ENCODE measurements around the gene ALG6.
"Not testable (repeated sequence)": the region's sequence is repeated elsewhere in the genome, so short reads cannot be mapped to it uniquely, and the experiment has no call there.

ALG6 gene

DNA sequence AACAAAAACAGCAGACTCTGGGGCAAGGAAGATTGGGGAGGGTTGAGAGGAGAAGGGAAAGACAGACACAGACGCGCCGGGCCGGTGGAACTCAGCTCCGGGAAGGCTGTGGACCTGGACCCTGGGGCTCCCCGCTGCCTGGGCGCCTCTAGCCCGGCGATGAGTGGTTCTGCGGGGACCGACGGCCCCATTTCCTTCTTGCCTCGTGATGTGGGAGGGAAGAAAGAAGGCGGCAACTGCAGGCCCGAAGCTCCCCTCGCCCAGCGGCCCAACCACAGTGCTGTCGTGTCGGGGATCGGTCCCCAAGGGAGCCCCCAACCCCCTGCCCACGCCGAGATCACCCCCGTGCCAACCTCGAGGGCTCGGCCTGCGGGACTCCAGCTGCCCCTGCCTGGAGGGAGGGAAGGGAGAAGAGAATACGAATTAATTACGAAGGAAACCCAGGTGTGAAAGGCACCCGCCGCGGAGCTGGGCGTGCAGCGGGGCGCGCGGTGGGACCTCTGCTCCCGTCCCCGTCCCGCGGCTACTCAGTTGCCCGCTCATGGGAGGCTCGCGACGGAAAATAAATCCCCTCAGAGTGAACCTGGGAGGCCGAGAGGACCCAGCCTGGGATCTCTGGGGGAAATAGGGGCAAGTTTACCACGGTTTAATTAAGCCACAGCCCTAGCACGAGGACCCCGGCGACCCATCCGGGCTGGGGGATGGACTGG lies 37.7 kb upstream of the ALG6 start:
- H3K27me3 ChIP-seq (ENCODE audit: control insufficient read depth, insufficient read depth, low read length), result peaks cover 90% of the 10 kb centered on the region
- peaks cover 40% of the 10 kb centered on the region for H3K4me1 ChIP-seq (ENCODE audit: control insufficient read depth, insufficient read depth, low read length)
- no peak overlapping the region for H3K27ac ChIP-seq (ENCODE audit: low read depth, low read length)
- peak overlapping the region; percentile 41 for H3K9ac ChIP-seq (ENCODE audit: low read length)
- no peaks in the 10 kb centered on the region for H3K36me3 ChIP-seq (ENCODE audit: control insufficient read depth, insufficient read depth, low read length)
- H3K9me3 ChIP-seq (ENCODE audit: control insufficient read depth, insufficient read depth, low read depth, low read length), result no peaks in the 10 kb centered on the region
- H3K4me3 ChIP-seq (ENCODE audit: low read depth, low read length), result peak overlapping the region; percentile 48

DNA sequence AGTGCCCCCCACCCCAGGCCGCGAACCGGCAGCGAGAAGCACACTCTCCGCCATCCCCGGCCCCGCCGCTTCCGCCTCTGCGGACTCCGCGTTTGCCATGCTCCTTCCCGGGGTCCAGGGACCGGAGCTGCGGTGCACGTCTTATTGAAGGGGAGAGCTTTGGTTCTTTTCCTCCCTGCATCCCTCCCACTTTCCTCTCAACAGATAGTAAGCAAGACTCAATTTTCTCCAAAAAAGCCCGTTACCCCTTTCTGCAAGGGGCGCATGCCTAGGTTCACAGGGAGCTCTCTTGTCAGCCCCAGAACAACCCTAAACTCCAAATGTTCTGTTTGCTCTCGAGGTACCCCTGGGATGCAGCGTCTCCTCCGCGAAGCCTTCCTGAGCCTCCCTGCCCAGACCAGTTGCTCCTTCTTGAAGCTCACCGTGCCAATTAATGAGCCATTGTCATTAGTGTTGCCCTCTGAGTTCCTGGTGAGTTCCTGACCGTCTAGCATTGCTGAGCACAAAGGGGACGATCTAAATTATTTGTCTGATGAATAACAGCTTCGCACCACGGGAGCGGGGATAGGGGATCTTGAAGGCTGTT lies 37.0 kb upstream of the ALG6 start:
- Histone ChIP-seq H3K9ac (ENCODE audit: low read length) (peak overlapping the region; percentile 41), H3K4me1 (ENCODE audit: control insufficient read depth, insufficient read depth, low read length) (peaks cover 40% of the 10 kb centered on the region), H3K36me3 (ENCODE audit: control insufficient read depth, insufficient read depth, low read length) (no peaks in the 10 kb centered on the region), H3K27ac (ENCODE audit: low read depth, low read length) (no peak overlapping the region), H3K9me3 (ENCODE audit: control insufficient read depth, insufficient read depth, low read depth, low read length) (no peaks in the 10 kb centered on the region), H3K27me3 (ENCODE audit: control insufficient read depth, insufficient read depth, low read length) (peaks cover 84% of the 10 kb centered on the region), H3K4me3 (ENCODE audit: low read depth, low read length) (peak overlapping the region; percentile 48)

DNA sequence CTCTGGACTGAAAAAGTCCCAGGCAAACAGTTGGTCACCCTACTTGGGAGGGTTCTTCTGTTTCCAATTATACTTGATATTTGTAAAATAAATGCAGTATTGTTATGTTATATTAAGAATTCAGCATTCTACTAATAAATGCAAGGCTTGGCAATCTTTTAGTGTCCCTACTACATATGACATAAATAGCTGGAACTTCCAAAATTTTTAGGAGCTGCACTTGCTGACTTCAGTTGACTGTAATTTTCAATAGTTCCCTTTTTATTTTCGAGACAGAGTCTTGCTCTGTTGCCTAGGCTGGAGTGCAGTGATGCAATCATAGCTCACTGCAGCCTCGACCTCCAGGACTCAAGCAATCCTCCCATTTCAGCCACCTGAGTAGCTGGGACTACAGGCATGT lies 25.0 kb upstream of the ALG6 start:
- no peaks in the 10 kb centered on the region for H3K36me3 ChIP-seq (ENCODE audit: control insufficient read depth, insufficient read depth, low read length)
- no peaks in the 10 kb centered on the region for H3K9me3 ChIP-seq (ENCODE audit: control insufficient read depth, insufficient read depth, low read depth, low read length)
- no peak overlapping the region for H3K9ac ChIP-seq (ENCODE audit: low read length)
- peaks cover 5% of the 10 kb centered on the region; the same call in 1 of the 2 replicates for H3K4me1 ChIP-seq (ENCODE audit: control insufficient read depth, insufficient read depth, low read length)
- H3K27ac ChIP-seq (ENCODE audit: low read depth, low read length), result no peak overlapping the region
- H3K4me3 ChIP-seq (ENCODE audit: low read depth, low read length), result no peak overlapping the region
- no peaks in the 10 kb centered on the region for H3K27me3 ChIP-seq (ENCODE audit: control insufficient read depth, insufficient read depth, low read length)

DNA sequence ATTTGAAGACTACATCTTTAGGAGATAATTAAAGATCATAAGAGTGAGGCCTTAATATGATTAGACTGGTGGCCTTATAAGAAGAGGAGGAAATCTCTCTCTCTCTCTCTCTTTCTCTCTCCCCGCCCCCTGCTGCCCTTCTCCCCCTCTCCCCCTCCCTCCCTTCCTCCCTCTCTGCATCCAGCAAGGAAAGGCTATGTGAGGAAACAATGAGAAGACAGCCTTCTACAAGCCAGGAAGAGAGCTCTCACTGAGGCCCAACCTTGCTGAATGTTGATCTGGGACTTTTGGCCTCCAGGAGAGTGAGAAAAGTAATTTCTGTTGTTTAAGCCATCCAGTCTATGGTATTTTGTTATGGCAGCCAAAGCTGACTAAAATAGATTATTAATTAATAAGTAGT lies 23.5 kb upstream of the ALG6 start:
- no peak overlapping the region for H3K27ac ChIP-seq (ENCODE audit: low read depth, low read length)
- H3K9me3 ChIP-seq (ENCODE audit: control insufficient read depth, insufficient read depth, low read depth, low read length), result no peaks in the 10 kb centered on the region
- no peaks in the 10 kb centered on the region for H3K36me3 ChIP-seq (ENCODE audit: control insufficient read depth, insufficient read depth, low read length)
- H3K4me1 ChIP-seq (ENCODE audit: control insufficient read depth, insufficient read depth, low read length), result peaks cover 5% of the 10 kb centered on the region; the same call in 1 of the 2 replicates
- no peak overlapping the region for H3K4me3 ChIP-seq (ENCODE audit: low read depth, low read length)
- no peaks in the 10 kb centered on the region for H3K27me3 ChIP-seq (ENCODE audit: control insufficient read depth, insufficient read depth, low read length)
- H3K9ac ChIP-seq (ENCODE audit: low read length), result no peak overlapping the region

GRCh38 chr1:63350320-63350719 lies 17.1 kb upstream of the ALG6 start:
- Histone ChIP-seq H3K27ac (ENCODE audit: low read depth, low read length) (no peak overlapping the region), H3K36me3 (ENCODE audit: control insufficient read depth, insufficient read depth, low read length) (no peaks in the 10 kb centered on the region), H3K4me1 (ENCODE audit: control insufficient read depth, insufficient read depth, low read length) (no peaks in the 10 kb centered on the region), H3K9me3 (ENCODE audit: control insufficient read depth, insufficient read depth, low read depth, low read length) (no peaks in the 10 kb centered on the region), H3K9ac (ENCODE audit: low read length) (no peak overlapping the region), H3K27me3 (ENCODE audit: control insufficient read depth, insufficient read depth, low read length) (no peaks in the 10 kb centered on the region), H3K4me3 (ENCODE audit: low read depth, low read length) (no peak overlapping the region)

DNA sequence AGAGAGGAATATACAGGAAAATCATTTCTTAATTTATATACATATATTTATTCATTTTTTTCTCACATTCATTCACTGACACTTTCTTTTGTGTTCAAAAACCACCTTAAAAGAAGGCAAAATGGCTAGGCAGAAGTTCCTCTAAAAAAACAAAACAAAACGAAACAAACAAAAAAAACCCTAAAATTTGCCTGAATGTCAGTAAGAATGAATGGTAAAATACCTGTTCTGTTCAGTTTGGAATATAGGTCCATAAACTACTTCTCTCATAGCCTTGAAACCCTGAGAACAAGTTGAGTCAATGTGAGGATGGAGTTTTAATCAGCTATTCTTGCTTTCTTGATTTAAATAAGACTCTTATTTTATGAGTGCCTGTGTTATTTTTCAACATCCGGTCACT lies 14.7 kb upstream of the ALG6 start:
- Histone ChIP-seq H3K27ac (ENCODE audit: low read depth, low read length) (no peak overlapping the region), H3K4me1 (ENCODE audit: control insufficient read depth, insufficient read depth, low read length) (no peaks in the 10 kb centered on the region), H3K36me3 (ENCODE audit: control insufficient read depth, insufficient read depth, low read length) (no peaks in the 10 kb centered on the region), H3K9ac (ENCODE audit: low read length) (no peak overlapping the region), H3K4me3 (ENCODE audit: low read depth, low read length) (no peak overlapping the region), H3K27me3 (ENCODE audit: control insufficient read depth, insufficient read depth, low read length) (no peaks in the 10 kb centered on the region), H3K9me3 (ENCODE audit: control insufficient read depth, insufficient read depth, low read depth, low read length) (no peaks in the 10 kb centered on the region)

GRCh38 chr1:63356234-63356633 lies 11.2 kb upstream of the ALG6 start:
- not testable (repeated sequence) for H3K9ac ChIP-seq (ENCODE audit: low read length); H3K27me3 ChIP-seq (ENCODE audit: control insufficient read depth, insufficient read depth, low read length); H3K4me1 ChIP-seq (ENCODE audit: control insufficient read depth, insufficient read depth, low read length); H3K4me3 ChIP-seq (ENCODE audit: low read depth, low read length); H3K27ac ChIP-seq (ENCODE audit: low read depth, low read length); H3K36me3 ChIP-seq (ENCODE audit: control insufficient read depth, insufficient read depth, low read length); H3K9me3 ChIP-seq (ENCODE audit: control insufficient read depth, insufficient read depth, low read depth, low read length)

GRCh38 chr1:63359561-63359960 lies 7.9 kb upstream of the ALG6 start:
- H3K4me1 ChIP-seq (ENCODE audit: control insufficient read depth, insufficient read depth, low read length), result no peaks in the 10 kb centered on the region
- H3K36me3 ChIP-seq (ENCODE audit: control insufficient read depth, insufficient read depth, low read length), result no peaks in the 10 kb centered on the region
- no peaks in the 10 kb centered on the region for H3K27me3 ChIP-seq (ENCODE audit: control insufficient read depth, insufficient read depth, low read length)
- no peak overlapping the region for H3K4me3 ChIP-seq (ENCODE audit: low read depth, low read length)
- no peak overlapping the region for H3K9ac ChIP-seq (ENCODE audit: low read length)
- H3K9me3 ChIP-seq (ENCODE audit: control insufficient read depth, insufficient read depth, low read depth, low read length), result no peaks in the 10 kb centered on the region
- no peak overlapping the region for H3K27ac ChIP-seq (ENCODE audit: low read depth, low read length)

DNA sequence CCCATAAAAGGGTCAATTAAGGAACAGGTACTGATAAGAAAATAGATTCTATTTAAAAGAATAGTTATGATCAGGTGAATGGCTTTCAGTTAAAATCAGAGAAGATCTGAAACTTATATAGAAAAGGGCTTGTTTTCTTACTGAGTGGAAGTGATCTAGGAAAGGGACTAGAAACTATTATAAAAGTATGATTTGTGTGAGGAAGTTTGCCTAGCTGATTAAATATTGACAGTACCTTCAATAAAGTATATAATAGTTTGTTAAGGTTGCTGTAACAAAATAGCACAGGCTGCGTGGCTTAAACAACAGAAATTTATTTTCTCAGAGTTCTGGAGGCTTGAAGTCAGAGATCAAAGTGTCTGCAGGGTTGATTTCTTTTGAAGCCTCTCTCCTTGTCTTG lies 5.4 kb upstream of the ALG6 start:
- H3K4me1 ChIP-seq (ENCODE audit: control insufficient read depth, insufficient read depth, low read length), result peaks cover 4% of the 10 kb centered on the region
- no peak overlapping the region for H3K4me3 ChIP-seq (ENCODE audit: low read depth, low read length)
- H3K36me3 ChIP-seq (ENCODE audit: control insufficient read depth, insufficient read depth, low read length), result no peaks in the 10 kb centered on the region
- no peaks in the 10 kb centered on the region for H3K9me3 ChIP-seq (ENCODE audit: control insufficient read depth, insufficient read depth, low read depth, low read length)
- peaks cover 5% of the 10 kb centered on the region for H3K27me3 ChIP-seq (ENCODE audit: control insufficient read depth, insufficient read depth, low read length)
- H3K27ac ChIP-seq (ENCODE audit: low read depth, low read length), result no peak overlapping the region
- no peak overlapping the region for H3K9ac ChIP-seq (ENCODE audit: low read length)

DNA sequence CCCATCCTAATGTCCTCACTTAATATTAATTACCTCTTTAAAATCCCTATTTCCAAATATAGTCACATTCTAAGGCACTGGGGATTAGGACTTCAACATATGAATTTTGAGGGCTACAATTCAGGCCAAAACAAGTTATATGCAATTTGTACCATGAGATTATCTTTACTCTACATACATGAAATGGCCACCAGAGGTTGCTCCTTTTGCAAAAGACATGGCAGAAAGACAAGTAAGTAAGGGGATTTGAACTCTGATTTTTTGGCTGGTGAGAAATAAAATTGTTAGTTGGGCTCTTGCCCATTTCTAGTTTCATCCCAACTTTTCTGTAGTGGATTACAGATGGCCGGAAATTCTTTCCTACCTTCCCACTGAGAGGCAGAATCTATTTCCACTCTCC lies 4.8 kb upstream of the ALG6 start:
- Histone ChIP-seq H3K9me3 (ENCODE audit: control insufficient read depth, insufficient read depth, low read depth, low read length) (no peaks in the 10 kb centered on the region), H3K9ac (ENCODE audit: low read length) (no peak overlapping the region), H3K27me3 (ENCODE audit: control insufficient read depth, insufficient read depth, low read length) (peaks cover 5% of the 10 kb centered on the region), H3K4me3 (ENCODE audit: low read depth, low read length) (no peak overlapping the region), H3K27ac (ENCODE audit: low read depth, low read length) (no peak overlapping the region), H3K36me3 (ENCODE audit: control insufficient read depth, insufficient read depth, low read length) (no peaks in the 10 kb centered on the region; the same call in 1 of the 2 replicates), H3K4me1 (ENCODE audit: control insufficient read depth, insufficient read depth, low read length) (peaks cover 6% of the 10 kb centered on the region)

DNA sequence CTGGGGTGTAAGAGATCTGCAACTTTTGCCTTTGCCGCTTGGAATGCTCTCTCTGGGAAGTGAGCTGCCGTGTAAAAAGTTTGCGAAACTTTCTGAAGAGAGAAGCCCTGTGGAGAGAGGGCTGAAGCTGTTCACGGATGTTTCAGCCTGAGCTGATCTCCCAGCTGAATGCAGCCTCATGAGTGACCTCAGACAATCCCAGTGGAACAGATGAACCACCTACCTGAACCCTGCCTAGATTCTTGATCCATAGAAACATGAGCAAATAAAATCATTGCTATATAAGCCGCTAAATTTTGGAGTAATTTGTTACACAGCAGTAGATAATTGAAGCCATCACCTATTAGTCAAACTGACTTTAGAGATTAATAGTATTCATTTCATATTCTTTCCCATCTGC lies 4.4 kb upstream of the ALG6 start:
- Histone ChIP-seq H3K4me3 (ENCODE audit: low read depth, low read length) (no peak overlapping the region), H3K9ac (ENCODE audit: low read length) (no peak overlapping the region), H3K9me3 (ENCODE audit: control insufficient read depth, insufficient read depth, low read depth, low read length) (no peaks in the 10 kb centered on the region), H3K36me3 (ENCODE audit: control insufficient read depth, insufficient read depth, low read length) (no peaks in the 10 kb centered on the region; the same call in 1 of the 2 replicates), H3K27ac (ENCODE audit: low read depth, low read length) (no peak overlapping the region), H3K4me1 (ENCODE audit: control insufficient read depth, insufficient read depth, low read length) (peaks cover 6% of the 10 kb centered on the region), H3K27me3 (ENCODE audit: control insufficient read depth, insufficient read depth, low read length) (peaks cover 5% of the 10 kb centered on the region)

Measured in HUES6 (cell line).